Panc1 (cell line): ENCODE data around the gene MSH4. TPM values are rescaled to one million over a fixed set of nuclear protein-coding genes. Genes with fewer than 3 reads are reported as not detected.

ENCODE experiments used
- ATAC-seq: fragments of 200-7000 bp; cut with Tn5 transposase; 2 replicates; pipeline ENCODE4 v1.9.1; 2020; ENCODE audit warnings: mild to moderate bottlenecking, moderate library complexity
- BruUV-seq: library from RNA; stranded (reverse); fragments of 400-500 nt; replicated peaks from 2 replicates; lab custom pipeline; 2021; lab: Mats Ljungman, UMichigan
- CTCF ChIA-PET: fragments of 300-600 bp; sonication (Branson Sonifier 250); formaldehyde crosslinking; loops from one replicate; lab custom pipeline; 2022; ENCODE audit warnings: antibody characterized with exemption; lab: Charles Lee
- POLR2A ChIA-PET: fragments of 300-600 bp; sonication (Branson Sonifier 250); formaldehyde crosslinking; loops from one replicate; lab custom pipeline; 2022; ENCODE audit warnings: antibody characterized with exemption; lab: Charles Lee
- DNase-seq: peaks from one replicate; pipeline ENCODE4 v3.0.0-alpha.2; 2010; ENCODE audit warnings: low read depth, low spot score
- H3K27ac ChIP-seq: 2 replicates; pipeline ENCODE4 v1.5.1; 2011; ENCODE audit warnings: mild to moderate bottlenecking, low read length, inconsistent platforms
- H3K27me3 ChIP-seq: fragments of 200-500 bp; sonication (Bioruptor generic); 2 replicates; pipeline ENCODE4 v1.6.0; 2014; ENCODE audit warnings: low read length, inconsistent platforms; ENCODE audit not compliant: control insufficient read depth, insufficient read depth
- H3K36me3 ChIP-seq: fragments of 200-500 bp; sonication (Bioruptor generic); 2 replicates; pipeline ENCODE4 v1.5.1; 2014; ENCODE audit warnings: inconsistent platforms, mild to moderate bottlenecking, low read length, moderate library complexity; ENCODE audit not compliant: control insufficient read depth, insufficient read depth
- H3K4me1 ChIP-seq: 2 replicates; pipeline ENCODE4 v1.5.1; 2011; ENCODE audit warnings: inconsistent platforms, mild to moderate bottlenecking, low read length, moderate library complexity; ENCODE audit not compliant: control insufficient read depth, insufficient read depth
- H3K4me3 ChIP-seq, 2 experiments: 2 replicates each; pipeline ENCODE4 v1.5.1; 2011 to 2012; ENCODE audit warnings: low read depth in 2 of 2, low read length in 2 of 2, mild to moderate bottlenecking in 2 of 2, inconsistent platforms in 1 of 2, moderate library complexity in 1 of 2
- H3K9me3 ChIP-seq: fragments of 200-500 bp; sonication (Bioruptor generic); 2 replicates; pipeline ENCODE4 v1.5.1; 2014; ENCODE audit warnings: low read depth, mild to moderate bottlenecking, inconsistent platforms, low read length, moderate library complexity; ENCODE audit not compliant: control insufficient read depth, insufficient read depth
- CTCF ChIP-seq: fragments of 450-650 bp; IDR thresholded peaks from 2 replicates; pipeline ENCODE4 v1.5.1; 2017; ENCODE audit warnings: mild to moderate bottlenecking
- POLR2AphosphoS5 ChIP-seq: IDR thresholded peaks from 2 replicates; pipeline ENCODE4 v1.6.1; 2012; ENCODE audit warnings: mild to moderate bottlenecking, low read depth, low read length, moderate library complexity
- REST ChIP-seq, 2 experiments: IDR thresholded peaks; 2 replicates each; pipeline ENCODE4 v1.6.1; 2011 to 2012; ENCODE audit warnings: low read depth in 2 of 2, control low read depth in 1 of 2, low read length in 1 of 2, mild to moderate bottlenecking in 1 of 2, moderate library complexity in 1 of 2; ENCODE audit not compliant: insufficient read depth in 1 of 2
- SIN3A ChIP-seq: IDR thresholded peaks from 2 replicates; pipeline ENCODE4 v1.6.1; 2012; ENCODE audit warnings: low read depth, mild to moderate bottlenecking, low read length, moderate library complexity, borderline replicate concordance; ENCODE audit not compliant: insufficient read depth
- TCF7L2 ChIP-seq: IDR thresholded peaks from 2 replicates; pipeline ENCODE4 v1.6.1; 2011; ENCODE audit warnings: mild to moderate bottlenecking, low read depth, low read length, inconsistent platforms
- in situ Hi-C: cut with HindIII; loops from 2 replicates; pipeline ENCODE4 v1.10.0; 2016; ENCODE audit warnings: low sequenced_read_pairs, low pct_unique_long_range_greater_than_20kb
- intact Hi-C: fragments of 100-400 bp; cut with micrococcal nuclease; formaldehyde crosslinking; loops from one replicate; pipeline ENCODE4 v1.10.0; 2022; ENCODE audit not compliant: unreplicated experiment
- total RNA-seq: library from RNA; stranded (reverse); gene quantifications from one replicate; pipeline ENCODE4 v1.2.1, GENCODE V29; 2021; ENCODE audit not compliant: unreplicated experiment

MSH4 gene
- total RNA-seq, 1 experiment from 2014 or later = 0.26 TPM

GRCh38 chr1:75786901-75787493, 9.7 kb upstream of the MSH4 start:
- TF ChIP-seq POLR2AphosphoS5 = 0 out of 2 replicates have a peak, but pooled peaks have one; percentile 30
- TF ChIP-seq CTCF = no peak
- no TSS peak for BruUV-seq
- DNase-seq = no peak
- ATAC-seq = no peak
- intact Hi-C loops = no loop called here
- Histone ChIP-seq H3K4me3 (peak overlapping the region; percentile 81 to 99), H3K27me3 (no peaks in the 10 kb centered on the region), H3K36me3 (peaks cover 54% of the 10 kb centered on the region), H3K27ac (peak overlapping the region; percentile 100), H3K4me1 (peaks cover 36% of the 10 kb centered on the region), H3K9me3 (no peaks in the 10 kb centered on the region)
- CTCF ChIA-PET = no interaction called here
- POLR2A ChIA-PET = interaction anchor here (0.6 kb wide), 1 partner anchor 1023 kb away, joined by 3 read pairs; no protein-coding TSS in a partner anchor
- in situ Hi-C loops = no loop called here

GRCh38 chr1:75787524-75787923, 9.2 kb upstream of the MSH4 start:
- CTCF ChIA-PET = no interaction called here
- Histone ChIP-seq H3K4me1 (peaks cover 39% of the 10 kb centered on the region), H3K9me3 (no peaks in the 10 kb centered on the region), H3K27ac (peak overlapping the region; percentile 100), H3K36me3 (peaks cover 59% of the 10 kb centered on the region), H3K4me3 (peak overlapping the region; percentile 81 to 99), H3K27me3 (no peaks in the 10 kb centered on the region)
- in situ Hi-C loops = no loop called here
- intact Hi-C loops = no loop called here
- no TSS peak for BruUV-seq
- DNase-seq = no peak
- ATAC-seq = no peak
- POLR2A ChIA-PET = no interaction called here
- TF ChIP-seq TCF7L2 (no peak), REST (IDR thresholded peaks at IDR 0.05; ENCODE audit: insufficient read depth in 1 of 2, low read depth in 2 of 2, low read length in 1 of 2) (no peak), POLR2AphosphoS5 (no peak), SIN3A (no peak), CTCF (no peak)
